SK-N-SH (cell line): ENCODE results near the gene MSRB1.

ENCODE experiments used
- CTCF ChIP-seq: fragments of 200-600 bp; sonication (generic); IDR thresholded peaks from 2 replicates; pipeline ENCODE4 v1.6.1; 2017; ENCODE audit warnings: antibody characterized with exemption, mild to moderate bottlenecking, moderate library complexity
- EZH2phosphoT487 ChIP-seq: fragments of 200-600 bp; sonication (generic); IDR thresholded peaks from 2 replicates; pipeline ENCODE4 v1.6.1; 2017; ENCODE audit warnings: low read depth, mixed run types, mild to moderate bottlenecking, antibody characterized with exemption, moderate library complexity, borderline replicate concordance
- TAF1 ChIP-seq: IDR thresholded peaks from 2 replicates; pipeline ENCODE4 v1.6.1; 2012; ENCODE audit warnings: low read depth, mild to moderate bottlenecking, low read length, moderate library complexity, borderline replicate concordance

GRCh38 chr16:1950559-1950958 is 7.6 kb upstream of the MSRB1 start:
- no peak for TF ChIP-seq CTCF
- no peak for TF ChIP-seq TAF1
- TF ChIP-seq EZH2phosphoT487, result no peak
